GM18502 (cell line): ENCODE results near the gene WNT5B.

Source experiments
- ATAC-seq: cut with Tn5 transposase; IDR thresholded peaks from one replicate; pipeline ENCODE4 v1.9.1; 2021; ENCODE audit warnings: mild to moderate bottlenecking; ENCODE audit not compliant: unreplicated experiment, poor library complexity

Gene WNT5B

DNA sequence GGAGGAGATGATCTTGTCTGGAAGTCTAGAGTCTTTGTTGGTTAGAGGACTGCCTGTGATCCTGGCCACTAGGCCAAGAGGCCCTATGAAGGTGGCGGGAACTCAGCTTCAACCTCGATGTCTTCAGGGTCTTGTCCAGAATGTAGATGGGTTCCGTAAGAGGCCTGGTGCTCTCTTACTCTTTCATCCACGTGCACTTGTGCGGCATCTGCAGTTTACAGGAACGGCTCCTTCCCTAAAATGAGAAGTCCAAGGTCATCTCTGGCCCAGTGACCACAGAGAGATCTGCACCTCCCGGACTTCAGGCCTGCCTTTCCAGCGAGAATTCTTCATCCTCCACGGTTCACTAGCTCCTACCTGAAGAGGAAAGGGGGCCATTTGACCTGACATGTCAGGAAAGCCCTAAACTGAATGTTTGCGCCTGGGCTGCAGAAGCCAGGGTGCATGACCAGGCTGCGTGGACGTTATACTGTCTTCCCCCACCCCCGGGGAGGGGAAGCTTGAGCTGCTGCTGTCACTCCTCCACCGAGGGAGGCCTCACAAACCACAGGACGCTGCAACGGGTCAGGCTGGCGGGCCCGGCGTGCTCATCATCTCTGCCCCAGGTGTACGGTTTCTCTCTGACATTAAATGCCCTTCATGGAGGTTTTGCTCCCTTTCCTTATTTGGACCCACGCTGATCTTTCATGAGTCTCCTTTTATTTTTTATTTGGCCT, 17.7 kb downstream of the WNT5B start:
- no peak for ATAC-seq

DNA sequence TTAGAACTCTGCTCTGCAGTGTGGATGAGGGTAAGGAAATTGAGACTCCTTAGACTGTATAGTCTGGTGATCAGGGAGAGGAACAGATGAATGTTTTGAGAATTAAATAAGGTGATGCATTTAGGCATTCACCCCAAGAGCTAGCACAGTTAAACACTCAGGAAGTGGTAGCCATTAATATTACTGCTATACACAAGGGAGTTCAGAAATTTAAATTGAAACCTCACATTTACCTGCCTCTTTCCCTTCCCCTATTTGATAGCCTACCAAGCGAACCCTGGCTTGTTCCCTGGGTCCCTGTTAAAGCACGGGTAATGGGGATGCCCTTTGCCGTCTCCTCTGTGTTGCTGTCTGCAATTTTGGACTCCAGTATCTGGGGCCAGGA, 18.2 kb downstream of the WNT5B start:
- ATAC-seq = no peak

DNA sequence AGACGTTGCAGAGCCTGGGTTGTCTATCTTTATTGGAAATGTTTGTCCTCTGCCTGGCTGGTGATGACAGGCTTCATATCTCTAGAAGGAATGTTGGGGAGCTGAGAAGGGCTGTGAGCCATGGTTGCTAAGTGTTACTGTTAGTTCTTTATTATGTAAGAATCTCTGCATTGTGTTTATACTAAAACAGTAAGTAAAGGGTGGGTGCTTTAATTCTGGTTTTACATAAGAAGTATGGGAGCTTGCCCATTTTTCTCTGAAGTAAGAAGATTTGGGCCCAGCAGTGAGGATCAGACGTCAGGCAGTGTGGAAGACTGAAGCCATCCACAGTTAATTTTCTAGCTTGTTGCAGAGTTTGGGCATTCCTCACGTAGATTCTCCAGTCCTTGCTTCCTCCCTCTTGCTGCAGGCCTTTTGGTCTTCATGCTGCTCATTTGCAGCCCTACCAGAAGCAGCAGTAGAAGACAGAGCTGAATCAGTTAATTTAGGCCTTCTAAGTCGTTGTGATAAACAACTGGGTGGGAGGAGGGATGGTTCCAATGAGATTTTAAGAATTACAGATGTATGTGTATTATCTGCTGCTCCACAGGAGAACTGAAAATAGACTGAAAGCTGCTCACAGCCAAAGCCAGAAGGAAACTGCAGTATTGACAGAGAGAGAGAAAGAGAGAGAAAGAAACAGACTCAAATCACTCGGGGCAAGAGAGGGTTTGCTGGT, 21.4 kb downstream of the WNT5B start:
- ATAC-seq = no peak

DNA sequence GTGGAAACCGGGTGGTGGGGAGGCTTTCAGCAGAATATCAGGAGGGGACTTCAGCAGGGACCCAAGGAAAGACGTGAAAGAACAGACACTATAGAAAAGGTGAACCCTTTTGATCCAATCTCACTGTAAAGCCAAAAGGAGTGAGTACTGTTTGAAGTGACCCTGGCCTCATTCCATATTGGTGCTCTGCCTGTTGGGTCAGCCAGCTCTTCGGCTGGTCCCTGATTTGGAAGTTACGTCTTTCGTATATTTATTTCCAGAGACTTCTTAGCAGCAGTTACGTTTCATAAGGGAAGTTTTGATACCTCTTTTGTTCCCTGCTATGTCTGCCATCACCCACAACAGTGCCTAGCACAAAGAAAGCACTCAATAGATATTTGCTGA, 21.9 kb downstream of the WNT5B start:
- no peak for ATAC-seq

DNA sequence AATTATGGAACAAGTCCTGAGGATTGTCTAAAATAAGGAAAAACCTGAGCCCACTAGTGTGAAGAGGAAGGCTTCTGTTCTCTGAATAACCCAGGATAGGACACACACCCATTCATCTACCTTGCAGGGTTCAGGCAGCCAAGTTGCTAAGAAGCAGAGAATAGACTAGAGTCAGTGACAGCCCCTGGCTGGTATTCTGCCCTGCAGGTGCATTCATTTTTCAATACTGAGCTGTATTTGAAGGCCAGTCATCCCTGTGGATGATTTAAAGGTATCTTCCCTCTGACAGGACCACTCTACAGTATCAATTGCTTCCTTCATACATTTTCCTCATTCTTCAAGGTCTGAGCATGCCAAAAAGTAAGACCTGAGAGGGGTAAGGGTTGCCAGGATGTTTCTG, 22.9 kb downstream of the WNT5B start:
- no peak for ATAC-seq

DNA sequence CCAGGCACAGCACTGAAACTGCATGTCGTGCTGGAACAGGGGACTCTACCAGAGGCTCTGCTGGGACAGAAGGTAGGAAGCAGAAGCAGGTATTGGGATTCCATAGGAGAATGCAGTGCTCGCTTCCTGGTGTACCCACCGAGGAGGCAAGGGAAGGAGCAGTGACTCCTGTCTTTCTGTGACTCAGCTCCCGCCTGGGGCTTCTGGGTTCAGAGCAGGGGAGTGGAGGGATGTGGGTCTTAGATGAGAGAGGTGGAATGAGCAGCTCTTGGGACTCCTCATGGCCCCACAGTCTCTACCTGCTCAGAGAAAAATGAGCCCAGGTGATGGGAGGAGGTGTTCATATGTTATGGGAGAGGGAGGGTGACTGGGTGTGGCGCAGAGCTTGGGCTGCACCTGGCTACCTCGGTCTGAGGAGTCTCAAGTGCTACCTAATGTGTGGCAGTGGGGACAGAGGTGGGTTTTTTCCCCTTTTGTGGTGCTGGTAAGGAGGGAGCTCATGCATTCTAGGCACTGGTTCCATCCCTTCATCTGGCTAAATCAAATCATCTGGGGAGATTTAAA, 26.3 kb downstream of the WNT5B start:
- no peak for ATAC-seq

DNA sequence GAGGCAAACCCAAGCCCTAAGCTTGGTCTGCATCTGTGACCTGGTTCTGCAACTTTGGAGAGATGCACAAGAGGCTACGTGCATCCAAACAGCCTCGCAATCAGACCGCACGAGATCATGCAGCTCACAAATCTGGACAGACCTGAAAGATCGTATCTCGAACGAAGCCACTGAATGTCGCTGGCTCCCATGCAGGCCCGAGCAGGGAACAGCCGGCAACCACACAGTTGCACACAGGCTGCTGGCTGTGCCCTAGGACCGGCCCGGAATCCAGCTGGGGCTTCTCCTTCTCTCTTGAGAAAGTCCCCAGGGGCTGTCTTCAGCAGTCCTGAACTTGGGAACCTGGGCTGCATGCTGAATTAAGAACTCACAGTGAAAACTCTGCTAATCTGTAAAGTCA, 27.9 kb downstream of the WNT5B start:
- no peak for ATAC-seq

DNA sequence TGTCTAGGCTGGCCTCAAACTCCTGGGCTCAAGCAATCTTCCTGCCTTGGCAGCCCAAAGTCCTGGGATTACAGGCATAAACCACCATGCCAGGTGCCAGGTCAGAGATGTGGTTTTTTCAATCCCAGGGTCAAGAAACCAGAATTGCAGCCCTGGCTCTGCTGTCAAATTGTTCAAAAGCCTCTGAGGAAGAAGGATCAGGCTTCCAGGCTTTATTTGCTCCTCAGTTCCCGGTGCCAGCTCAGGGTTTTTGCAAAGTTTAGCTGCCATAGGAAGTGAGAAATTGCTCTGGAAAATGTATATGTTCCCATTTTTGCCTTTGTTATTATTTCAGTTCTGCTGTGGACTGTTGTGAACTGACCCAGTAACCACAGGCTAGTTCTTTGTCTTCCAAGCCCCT, 28.7 kb downstream of the WNT5B start:
- no peak for ATAC-seq

DNA sequence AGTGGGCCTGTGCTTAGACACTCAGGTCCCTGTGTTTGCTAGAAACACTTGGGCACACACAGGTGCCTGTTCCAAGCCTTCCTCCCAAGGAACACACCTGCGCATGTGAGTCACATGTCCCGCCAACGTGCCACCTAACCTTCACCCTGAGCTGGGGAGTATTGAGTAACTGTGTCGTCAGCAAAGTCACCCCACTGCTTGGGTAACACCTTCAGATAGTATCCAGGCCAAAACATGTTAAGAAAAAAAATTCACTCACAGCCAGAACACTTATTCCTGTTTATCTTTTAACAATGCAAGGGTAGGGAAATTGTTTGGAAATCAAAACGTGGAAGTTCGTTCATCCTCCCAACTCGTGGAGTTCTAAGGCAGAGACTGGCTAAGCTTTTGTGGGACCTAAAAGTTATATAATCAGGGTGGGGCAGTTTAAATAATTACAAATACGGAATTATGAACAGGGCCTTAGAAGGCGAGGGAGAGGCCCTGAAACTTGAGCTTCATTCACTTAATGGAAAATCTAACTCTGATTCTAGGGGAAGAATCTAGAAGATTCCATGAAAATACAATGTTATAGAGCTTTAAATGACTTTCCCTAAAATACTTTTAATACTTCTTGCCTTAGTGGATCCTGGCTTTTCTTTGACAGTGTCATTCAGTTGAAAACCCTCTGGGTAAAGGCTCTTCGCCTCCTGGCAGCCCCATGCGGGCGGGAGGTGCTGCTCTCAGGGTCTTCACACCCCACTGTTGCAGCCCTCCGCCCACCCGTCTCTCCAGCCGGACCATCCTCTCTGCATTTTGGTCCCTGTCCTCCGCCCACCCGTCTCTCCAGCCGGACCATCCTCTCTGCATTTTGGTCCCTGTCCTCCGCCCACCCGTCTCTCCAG, 31.5 kb downstream of the WNT5B start:
- no peak for ATAC-seq

DNA sequence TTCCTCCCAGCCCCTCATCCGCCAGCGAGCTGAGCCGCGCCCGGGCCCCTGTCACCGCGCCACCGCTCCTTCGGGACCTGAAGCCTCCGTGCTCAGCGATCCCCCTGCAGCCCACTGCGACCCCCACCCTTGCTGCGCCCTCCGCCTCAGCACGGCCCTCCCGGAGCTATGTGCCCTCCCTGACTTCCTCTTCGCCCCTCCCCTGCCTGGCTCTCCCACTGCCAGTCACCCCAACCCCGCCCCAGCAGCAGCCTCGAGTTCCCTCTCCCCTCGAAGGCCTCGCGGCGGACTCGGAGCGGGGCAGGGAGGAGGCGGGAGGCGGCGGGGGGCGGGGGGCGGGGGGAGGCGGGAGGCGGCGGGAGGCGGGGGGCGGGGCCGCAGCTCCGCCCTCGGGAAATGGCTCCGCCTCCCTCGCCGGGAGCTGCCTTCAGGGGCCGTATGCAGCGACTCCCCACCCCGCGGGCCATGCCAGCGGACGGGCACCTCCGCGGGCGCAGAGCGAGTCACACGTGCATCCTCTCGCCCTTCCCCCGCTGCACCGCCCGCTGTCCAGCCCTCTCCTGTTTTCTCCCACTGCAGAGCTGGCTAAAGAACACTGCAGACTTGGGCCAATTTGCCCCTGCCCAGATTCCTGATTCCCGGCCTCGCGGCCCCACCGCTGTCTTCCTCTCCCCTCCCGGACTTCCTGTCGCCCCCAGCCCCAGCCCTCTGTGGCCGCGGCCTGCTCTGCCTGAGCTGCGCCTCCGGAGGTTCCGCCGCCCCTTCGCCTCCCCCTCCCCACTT, 32.7 kb downstream of the WNT5B start:
- ATAC-seq = peak; percentile 69

DNA sequence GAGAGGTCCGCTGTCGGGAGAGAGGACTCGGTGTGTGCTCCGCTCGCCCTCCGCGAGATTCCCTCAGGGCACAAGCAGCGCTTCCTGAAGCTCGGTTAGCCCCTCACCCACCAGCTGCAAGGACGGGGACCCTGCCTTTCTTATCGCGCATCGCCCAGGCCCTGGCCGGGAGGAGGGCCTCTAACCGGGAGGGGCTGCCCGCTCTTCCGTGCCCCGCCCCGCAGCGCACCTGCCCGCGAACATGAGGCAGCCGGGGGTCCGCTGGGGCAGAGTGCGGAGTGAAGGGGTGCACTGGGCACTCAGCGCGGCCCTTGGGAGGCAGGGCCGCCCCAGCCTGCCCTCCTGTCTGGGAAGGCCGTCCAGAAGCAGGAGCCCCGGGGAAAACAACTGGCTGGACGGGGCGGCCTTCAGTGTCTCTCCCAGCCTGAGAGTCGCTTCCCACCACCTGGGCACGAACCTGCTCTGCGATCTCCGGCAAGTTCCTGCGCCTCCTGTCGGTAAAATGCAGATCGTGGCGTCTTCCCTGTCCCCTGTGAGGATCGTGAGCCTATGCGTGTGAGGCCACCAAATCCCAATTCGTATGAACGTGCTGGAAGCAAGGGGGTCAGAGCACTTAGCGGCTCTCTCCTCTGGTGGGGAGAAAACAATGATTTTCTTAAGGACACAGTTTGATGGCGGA, 33.9 kb downstream of the WNT5B start:
- ATAC-seq = no peak

DNA sequence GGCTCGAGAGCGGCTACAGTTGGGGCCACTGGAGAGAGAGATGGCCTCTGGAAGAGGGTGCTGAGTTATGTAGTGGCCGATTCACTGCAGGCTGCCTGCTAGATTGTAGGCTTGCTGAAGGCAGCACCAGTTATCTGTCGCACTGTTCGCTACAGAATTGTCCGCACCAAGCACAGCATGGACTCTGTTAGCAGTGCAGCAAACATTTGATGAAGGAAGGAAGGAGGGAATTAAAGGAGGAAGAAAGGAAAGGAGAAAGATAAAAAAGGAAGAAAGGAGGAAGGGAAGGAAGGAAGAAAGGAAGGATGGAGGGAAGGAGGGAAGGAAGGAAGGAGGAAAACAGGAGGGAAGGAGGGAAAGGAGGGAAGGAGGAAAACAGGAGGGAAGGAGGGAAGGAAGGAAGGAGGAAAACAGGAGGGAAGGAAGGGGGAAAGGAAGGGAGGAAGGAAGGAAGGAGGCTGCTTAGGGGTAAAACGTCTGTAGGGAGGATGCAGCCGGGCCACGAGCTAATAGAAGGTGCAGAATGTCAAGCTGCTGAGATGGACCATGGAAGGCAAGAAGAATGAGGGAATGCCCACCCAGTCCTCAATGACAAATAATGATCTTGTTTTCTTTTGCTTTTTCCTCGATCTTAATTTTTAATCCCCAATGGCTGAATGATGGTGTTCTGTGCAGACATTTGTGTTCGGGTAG, 34.6 kb downstream of the WNT5B start:
- no peak for ATAC-seq

DNA sequence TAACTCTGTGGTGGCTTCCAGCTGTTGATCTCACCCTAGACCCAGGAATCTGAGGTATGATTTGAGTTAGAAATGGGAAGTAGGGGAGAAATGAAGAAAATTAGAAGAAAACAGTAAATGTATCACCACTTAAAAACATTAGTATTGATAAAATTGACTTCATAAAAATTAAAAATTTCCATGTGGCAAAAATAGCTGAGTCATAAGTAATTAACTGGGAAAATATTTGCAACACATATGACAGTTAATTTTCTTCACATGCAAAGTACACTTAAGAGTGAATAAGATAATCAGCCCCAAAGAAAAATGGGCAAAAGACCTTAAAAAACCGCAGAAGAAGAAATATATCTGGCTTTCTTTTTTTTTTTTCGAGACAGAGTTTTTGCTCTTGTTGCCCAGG, 36.3 kb downstream of the WNT5B start:
- no peak for ATAC-seq

DNA sequence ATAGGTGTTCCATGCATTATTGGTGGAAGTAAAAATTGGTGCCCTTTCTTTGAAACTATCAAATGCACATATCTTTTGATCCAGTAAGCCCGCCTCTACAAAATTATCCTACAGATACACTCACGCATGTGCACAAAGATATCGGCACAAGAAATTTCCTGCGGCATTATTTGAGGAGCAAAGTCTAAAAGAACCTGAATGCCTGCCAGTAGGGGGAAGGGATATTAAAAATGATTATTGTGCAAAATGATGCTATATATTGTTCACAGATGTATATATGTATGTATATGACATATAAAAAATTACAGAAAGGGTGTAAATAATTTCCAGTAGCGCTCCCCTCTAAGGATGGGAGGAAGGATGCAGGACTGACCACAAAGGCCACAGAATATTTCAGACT, 37.2 kb downstream of the WNT5B start:
- ATAC-seq = no peak

DNA sequence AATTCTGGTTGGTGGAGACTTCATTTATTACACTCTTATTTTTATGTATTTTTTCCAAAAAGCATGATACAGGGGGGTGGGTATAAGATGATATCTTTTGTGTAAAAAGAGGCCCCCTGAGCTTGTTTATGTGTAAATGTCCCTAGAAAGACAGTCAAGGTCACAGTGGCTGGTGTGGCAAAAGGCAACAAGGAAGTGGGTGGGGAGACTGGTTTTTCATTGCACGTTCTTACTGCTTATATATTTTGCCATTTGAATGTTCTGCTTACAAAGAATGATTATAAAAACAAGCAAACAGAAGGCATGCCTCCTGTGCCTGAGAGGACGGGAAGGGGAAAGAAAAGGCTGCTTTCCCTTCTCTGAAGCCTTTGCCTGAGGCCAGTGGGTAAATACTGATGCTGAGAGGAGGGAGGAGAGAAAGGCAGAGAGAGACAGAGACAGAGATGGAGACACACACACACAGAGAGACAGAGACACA, 37.7 kb downstream of the WNT5B start:
- no peak for ATAC-seq

DNA sequence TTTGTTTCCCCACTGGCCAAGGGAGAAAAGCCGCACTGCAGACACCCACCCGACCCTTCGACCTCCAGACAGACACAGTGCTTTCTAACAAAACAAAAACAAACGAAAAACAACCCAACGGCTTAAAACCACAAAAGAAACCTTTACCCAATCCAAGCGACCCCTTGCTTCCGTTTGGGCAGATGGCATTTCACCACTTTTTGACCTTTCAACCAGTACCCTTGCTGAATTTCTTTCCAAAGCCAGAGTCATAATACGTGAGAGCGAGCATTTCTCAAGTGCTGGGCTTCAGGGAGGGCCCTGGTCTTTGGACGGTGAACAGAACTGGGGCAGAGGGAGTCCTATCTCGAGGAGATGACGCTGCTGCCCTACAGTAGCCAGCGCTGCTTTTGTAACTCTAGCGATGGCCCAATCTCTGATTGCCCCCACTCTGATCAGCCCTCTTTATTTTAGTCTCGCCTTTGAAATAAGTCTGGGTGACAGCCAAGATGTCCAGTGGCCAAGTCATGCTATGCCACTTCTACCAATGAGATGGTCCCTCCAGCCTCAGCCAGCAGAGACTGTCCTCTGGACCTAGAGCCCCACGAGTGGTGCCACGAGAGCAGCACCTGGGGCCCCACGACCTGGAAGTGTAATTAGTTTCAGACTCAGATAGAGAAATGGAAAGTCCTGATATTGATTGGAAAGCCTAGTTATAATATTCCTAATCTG, 40.0 kb downstream of the WNT5B start:
- ATAC-seq = no peak

DNA sequence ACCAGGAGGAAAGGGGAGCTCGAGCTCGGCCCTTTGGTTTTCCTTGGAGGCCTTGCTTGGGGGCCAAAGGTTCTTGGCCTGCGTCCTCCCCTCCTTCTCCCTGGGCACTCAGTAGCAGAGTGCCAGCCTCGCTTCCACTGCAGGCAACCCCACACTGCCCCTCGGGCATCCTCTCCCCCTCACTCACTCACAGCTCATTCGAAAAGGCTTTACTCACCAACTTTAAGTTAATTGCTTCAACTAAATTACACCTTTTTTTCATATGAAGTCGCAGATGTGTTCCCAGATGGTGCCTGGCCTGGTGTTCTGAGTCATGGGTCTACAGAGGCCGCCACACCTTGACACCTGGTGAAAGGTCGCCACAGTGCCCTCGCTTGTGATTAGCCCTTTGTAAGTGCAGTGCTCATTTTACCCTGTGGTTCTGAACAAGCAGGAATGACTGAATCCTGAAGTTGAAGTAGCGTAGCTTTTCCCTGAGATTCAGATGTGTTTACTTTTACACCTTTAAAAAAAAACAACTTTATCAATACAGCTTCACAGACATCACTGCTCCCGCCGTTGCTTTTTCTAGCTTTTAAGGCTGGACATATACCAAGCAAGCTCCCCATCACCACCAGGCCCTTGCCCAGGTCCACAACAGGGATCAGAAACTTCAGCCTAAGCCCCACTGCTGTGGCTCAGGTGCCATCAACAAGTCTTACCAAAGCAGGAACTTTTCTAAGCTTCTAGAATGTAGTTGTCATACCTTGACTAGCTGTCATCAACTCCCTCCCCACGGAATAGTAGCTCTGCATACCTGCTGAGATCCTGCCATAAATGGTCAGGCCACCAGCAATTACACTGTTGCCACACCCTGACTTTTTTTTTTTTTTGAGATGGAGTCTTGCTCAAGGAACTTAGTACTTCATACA, 41.6 kb downstream of the WNT5B start:
- no peak for ATAC-seq
